Trophoblast cell (in vitro differentiated cells and primary cell): Measurements from ENCODE around the gene ADIRF.

Experiments used
- DNase-seq, 2 donors: peaks; one replicate each; pipeline ENCODE4 v3.0.0-alpha.2; 2016
- H2AFZ ChIP-seq: 2 replicates; pipeline ENCODE4 v1.6.1; 2013; ENCODE audit warnings: low read length, moderate library complexity, mild to moderate bottlenecking; ENCODE audit not compliant: insufficient read depth, poor library complexity
- H2AK5ac ChIP-seq: 2 replicates; pipeline ENCODE4 v1.6.1; 2013; ENCODE audit warnings: mild to moderate bottlenecking, low read length
- H2BK120ac ChIP-seq: 2 replicates; pipeline ENCODE4 v1.6.1; 2013; ENCODE audit warnings: low read length, mild to moderate bottlenecking, moderate library complexity; ENCODE audit not compliant: insufficient read depth, poor library complexity
- H2BK12ac ChIP-seq: 2 replicates; pipeline ENCODE4 v1.6.1; 2013; ENCODE audit warnings: mild to moderate bottlenecking, low read length, moderate library complexity
- H2BK5ac ChIP-seq: 2 replicates; pipeline ENCODE4 v1.6.1; 2013; ENCODE audit warnings: low read length, low read depth, moderate library complexity, mild to moderate bottlenecking; ENCODE audit not compliant: poor library complexity
- H3K14ac ChIP-seq: 2 replicates; pipeline ENCODE4 v1.6.1; 2013; ENCODE audit warnings: mild to moderate bottlenecking, low read length
- H3K18ac ChIP-seq: 2 replicates; pipeline ENCODE4 v1.6.1; 2013; ENCODE audit warnings: mild to moderate bottlenecking, low read length
- H3K23ac ChIP-seq: 2 replicates; pipeline ENCODE4 v1.6.1; 2013; ENCODE audit warnings: low read length
- H3K27ac ChIP-seq: 2 replicates; pipeline ENCODE4 v1.5.1; 2013; ENCODE audit warnings: low read depth, mild to moderate bottlenecking, inconsistent platforms, low read length, moderate library complexity
- H3K27me3 ChIP-seq: 2 replicates; pipeline ENCODE4 v1.6.1; 2013; ENCODE audit warnings: inconsistent platforms, mild to moderate bottlenecking, low read length, moderate library complexity; ENCODE audit not compliant: insufficient read depth
- H3K36me3 ChIP-seq, 2 experiments: 1 replicate in 1 of 2; 2 replicates in 1 of 2; pipeline ENCODE4 v1.6.1; 2013; ENCODE audit warnings: low read length in 2 of 2, mild to moderate bottlenecking in 2 of 2, moderate library complexity in 1 of 2; ENCODE audit not compliant: insufficient read depth in 2 of 2, control insufficient read depth in 1 of 2
- H3K4ac ChIP-seq: 2 replicates; pipeline ENCODE4 v1.6.1; 2013; ENCODE audit warnings: low read depth, mild to moderate bottlenecking, low read length, moderate library complexity
- H3K4me1 ChIP-seq, 2 experiments: 1 replicate in 1 of 2; 2 replicates in 1 of 2; pipeline ENCODE4 v1.6.1; 2013; ENCODE audit warnings: low read length in 2 of 2, mild to moderate bottlenecking in 2 of 2, moderate library complexity in 1 of 2; ENCODE audit not compliant: insufficient read depth in 2 of 2, control insufficient read depth in 1 of 2
- H3K4me2 ChIP-seq: 2 replicates; pipeline ENCODE4 v1.6.1; 2013; ENCODE audit warnings: inconsistent platforms, mild to moderate bottlenecking, low read length, moderate library complexity
- H3K4me3 ChIP-seq: 2 replicates; pipeline ENCODE4 v1.5.1; 2013; ENCODE audit warnings: mild to moderate bottlenecking, low read depth, low read length, inconsistent platforms
- H3K79me1 ChIP-seq: one replicate; pipeline ENCODE4 v1.6.1; 2013; ENCODE audit warnings: low read length
- H3K79me2 ChIP-seq: 2 replicates; pipeline ENCODE4 v1.6.1; 2013; ENCODE audit warnings: low read length, mild to moderate bottlenecking; ENCODE audit not compliant: control insufficient read depth, insufficient read depth, poor library complexity
- H3K9ac ChIP-seq: 2 replicates; pipeline ENCODE4 v1.6.1; 2013; ENCODE audit warnings: mild to moderate bottlenecking, low read length
- H3K9me3 ChIP-seq: 2 replicates; pipeline ENCODE4 v1.6.1; 2013; ENCODE audit warnings: low read depth, mild to moderate bottlenecking, control low read depth, inconsistent platforms, low read length; ENCODE audit not compliant: insufficient read depth
- H4K12ac ChIP-seq: 2 replicates; pipeline ENCODE4 v1.6.1; 2013; ENCODE audit warnings: low read depth, mild to moderate bottlenecking, low read length, moderate library complexity
- H4K8ac ChIP-seq: 2 replicates; pipeline ENCODE4 v1.6.1; 2013; ENCODE audit warnings: low read depth, mild to moderate bottlenecking, low read length, moderate library complexity
- H4K91ac ChIP-seq: one replicate; pipeline ENCODE4 v1.6.1; 2013; ENCODE audit warnings: low read depth, mild to moderate bottlenecking, low read length, moderate library complexity
- WGBS: extraction: QIAGEN DNeasy Blood & Tissue Kit; methylation state at CpG from one replicate; pipeline ENCODE4 v1.1.7; 2013; ENCODE audit warnings: missing lambda C conversion rate; ENCODE audit not compliant: insufficient read length, insufficient coverage; ENCODE audit errors: extremely low coverage; 5-methylcytosine and 5-hydroxymethylcytosine counted together

Gene ADIRF

DNA sequence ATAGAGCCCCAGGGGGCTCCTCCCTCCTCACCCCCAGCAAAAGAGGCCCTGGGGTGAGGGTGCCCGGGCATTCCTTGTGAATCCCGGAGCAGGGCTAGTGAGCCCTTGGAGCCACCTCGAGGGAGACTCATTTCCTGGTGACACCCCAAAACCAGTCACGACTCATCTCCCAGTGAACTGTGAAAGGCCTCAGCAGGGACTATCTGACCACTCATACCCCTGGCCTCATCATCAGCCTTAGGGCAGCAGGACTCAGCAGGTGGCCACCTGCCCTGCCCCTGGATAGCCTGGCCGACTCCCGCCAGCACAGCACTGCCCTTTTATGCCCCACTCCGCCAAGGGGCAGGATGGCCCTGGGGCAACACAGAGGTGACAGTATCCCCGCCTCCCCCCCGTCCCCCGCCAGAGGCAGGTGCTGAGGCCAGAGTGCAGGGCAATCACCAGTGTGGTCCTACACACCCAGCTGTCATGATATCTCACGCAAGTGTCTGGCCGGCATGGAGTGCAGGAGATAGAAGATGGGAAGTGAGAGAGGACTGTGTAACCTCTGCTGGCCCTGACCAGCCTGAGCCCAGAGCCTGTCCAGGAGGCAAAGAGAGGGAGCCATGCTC, 6.7 kb upstream of the ADIRF start:
- Histone ChIP-seq H3K9ac (no peak overlapping the region), H3K79me1 (peaks cover 5% of the 10 kb centered on the region), H3K27me3 (no peaks in the 10 kb centered on the region), H4K8ac (no peak overlapping the region), H3K9me3 (peaks cover 6% of the 10 kb centered on the region), H3K4me3 (no peak overlapping the region), H3K18ac (no peak overlapping the region), H3K27ac (no peak overlapping the region), H3K23ac (no peak overlapping the region), H2AK5ac (no peak overlapping the region), H2BK12ac (no peak overlapping the region), H2BK5ac (no peak overlapping the region), H4K91ac (no peak overlapping the region), H3K4ac (no peak overlapping the region), H3K36me3 (no peaks in the 10 kb centered on the region), H2AFZ (no peak overlapping the region), H3K4me2 (no peak overlapping the region), H2BK120ac (no peak overlapping the region), H3K79me2 (no peaks in the 10 kb centered on the region), H3K14ac (no peak overlapping the region), H4K12ac (no peak overlapping the region), H3K4me1 (peaks cover 16 to 31% of the 10 kb centered on the region in 2 experiments)
- no peak for DNase-seq
- no CpG with 5 or more reads among the region's 12 CpGs for WGBS

DNA sequence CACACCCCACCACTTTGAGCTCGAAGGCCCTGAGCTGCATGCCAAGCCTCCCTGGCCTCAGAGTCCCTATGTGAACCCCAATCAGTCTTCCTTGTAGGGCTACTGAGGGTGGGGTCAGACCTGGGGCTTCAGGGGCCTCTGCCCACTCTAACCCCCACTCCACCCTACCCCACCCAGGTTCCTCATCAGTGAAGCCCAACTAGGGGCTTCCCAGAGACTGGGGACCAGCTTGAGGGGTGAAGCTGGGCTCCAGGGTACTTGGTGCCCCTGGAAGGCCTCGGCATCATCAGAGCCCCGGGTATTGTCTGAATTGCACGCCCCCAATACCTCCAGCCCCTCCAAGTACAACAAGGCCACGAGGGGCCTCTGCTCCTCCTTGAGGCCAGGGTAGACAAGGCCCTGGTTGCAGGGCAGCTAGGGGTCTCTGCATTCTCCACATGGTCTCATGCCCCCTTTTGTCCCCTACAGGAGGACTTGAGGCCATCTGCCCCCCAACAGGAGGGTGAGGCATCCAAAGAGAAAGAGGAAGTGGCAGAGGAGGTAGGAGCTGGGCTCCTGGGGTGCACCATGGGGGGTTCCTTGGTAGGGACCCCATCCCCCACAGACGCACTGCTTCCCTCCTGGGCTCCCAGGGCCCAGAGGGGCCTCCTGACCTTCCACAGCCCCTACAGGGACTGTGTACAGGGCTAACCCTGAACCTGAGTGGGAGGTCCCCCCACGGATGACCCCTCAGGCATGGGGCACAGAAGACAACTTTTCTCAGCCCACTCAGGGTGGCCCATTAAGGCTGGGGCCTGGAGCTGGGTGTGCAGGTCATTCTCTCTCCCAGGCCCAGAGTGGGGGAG, 5.9 kb upstream of the ADIRF start:
- H3K14ac ChIP-seq, result no peak overlapping the region
- H2BK5ac ChIP-seq, result no peak overlapping the region
- no peak overlapping the region for H4K8ac ChIP-seq
- no peak overlapping the region for H3K9ac ChIP-seq
- no peak overlapping the region for H2AFZ ChIP-seq
- no peak overlapping the region for H3K4ac ChIP-seq
- H3K27me3 ChIP-seq, result no peaks in the 10 kb centered on the region
- no peak for DNase-seq
- H3K4me1 ChIP-seq, result peaks cover 16 to 31% of the 10 kb centered on the region in 2 experiments
- no peak overlapping the region for H3K18ac ChIP-seq
- H4K91ac ChIP-seq, result no peak overlapping the region
- no CpG with 5 or more reads among the region's 7 CpGs for WGBS
- H3K36me3 ChIP-seq, result no peaks in the 10 kb centered on the region
- no peak overlapping the region for H3K27ac ChIP-seq
- H4K12ac ChIP-seq, result no peak overlapping the region
- no peak overlapping the region for H3K4me3 ChIP-seq
- H3K79me1 ChIP-seq, result peaks cover 5% of the 10 kb centered on the region
- H3K79me2 ChIP-seq, result no peaks in the 10 kb centered on the region
- no peak overlapping the region for H2AK5ac ChIP-seq
- H3K23ac ChIP-seq, result no peak overlapping the region
- H2BK120ac ChIP-seq, result no peak overlapping the region
- no peak overlapping the region for H3K4me2 ChIP-seq
- H2BK12ac ChIP-seq, result no peak overlapping the region
- peaks cover 6% of the 10 kb centered on the region for H3K9me3 ChIP-seq

DNA sequence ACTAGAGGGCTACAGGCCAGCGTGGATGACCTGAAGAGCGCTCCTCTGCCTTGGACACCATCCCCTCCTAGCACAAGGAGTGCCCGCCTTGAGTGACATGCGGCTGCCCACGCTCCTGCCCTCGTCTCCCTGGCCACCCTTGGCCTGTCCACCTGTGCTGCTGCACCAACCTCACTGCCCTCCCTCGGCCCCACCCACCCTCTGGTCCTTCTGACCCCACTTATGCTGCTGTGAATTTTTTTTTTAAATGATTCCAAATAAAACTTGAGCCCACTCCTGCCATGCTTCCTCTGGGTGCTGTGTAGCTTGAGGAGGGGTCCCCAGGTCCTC, 5.3 kb upstream of the ADIRF start:
- WGBS, result no CpG with 5 or more reads among the region's 7 CpGs
- no peak overlapping the region for H2AFZ ChIP-seq
- H3K79me1 ChIP-seq, result peaks cover 5% of the 10 kb centered on the region
- H4K8ac ChIP-seq, result no peak overlapping the region
- no peaks in the 10 kb centered on the region for H3K27me3 ChIP-seq
- DNase-seq, result no peak
- no peak overlapping the region for H2BK12ac ChIP-seq
- H3K4me2 ChIP-seq, result no peak overlapping the region
- no peak overlapping the region for H3K27ac ChIP-seq
- H4K91ac ChIP-seq, result no peak overlapping the region
- H3K4me3 ChIP-seq, result no peak overlapping the region
- H3K79me2 ChIP-seq, result no peaks in the 10 kb centered on the region
- H2BK5ac ChIP-seq, result no peak overlapping the region
- H3K4ac ChIP-seq, result no peak overlapping the region
- H4K12ac ChIP-seq, result no peak overlapping the region
- H3K18ac ChIP-seq, result no peak overlapping the region
- no peak overlapping the region for H2AK5ac ChIP-seq
- H2BK120ac ChIP-seq, result no peak overlapping the region
- no peak overlapping the region for H3K9ac ChIP-seq
- H3K36me3 ChIP-seq, result no peaks in the 10 kb centered on the region
- H3K9me3 ChIP-seq, result peaks cover 6% of the 10 kb centered on the region
- no peak overlapping the region for H3K14ac ChIP-seq
- H3K23ac ChIP-seq, result no peak overlapping the region
- peaks cover 16 to 27% of the 10 kb centered on the region in 2 experiments for H3K4me1 ChIP-seq

DNA sequence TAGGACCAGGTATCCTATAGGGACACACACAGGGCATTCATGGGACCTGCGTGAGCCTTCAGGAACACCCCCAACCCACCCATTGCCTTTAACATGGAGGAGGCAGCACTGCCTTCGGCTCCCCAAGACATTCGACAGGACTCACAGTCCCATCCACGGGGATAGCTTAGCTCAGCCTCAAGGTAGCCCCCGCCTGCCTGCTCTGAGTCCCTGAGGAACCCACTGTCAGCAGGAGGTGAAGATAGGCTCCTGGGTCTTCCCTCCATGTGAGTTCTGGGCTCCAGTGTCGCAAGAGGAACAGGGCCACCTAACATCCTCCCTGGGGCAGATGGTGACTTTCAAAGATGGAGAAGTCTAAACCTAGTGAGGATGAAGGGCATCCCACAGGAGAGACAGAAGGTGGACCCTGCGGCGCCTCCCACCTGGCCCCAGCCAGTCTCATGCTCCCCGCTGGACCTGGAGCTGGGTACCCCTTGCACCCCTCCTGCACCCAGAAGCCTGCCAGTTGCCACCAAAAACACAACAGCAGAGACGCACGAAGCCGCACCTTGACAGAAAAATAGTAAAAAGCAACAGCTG, 4.9 kb upstream of the ADIRF start:
- Histone ChIP-seq H3K9ac (no peak overlapping the region), H3K4ac (no peak overlapping the region), H2BK5ac (no peak overlapping the region), H3K4me3 (no peak overlapping the region), H3K79me1 (peaks cover 3% of the 10 kb centered on the region), H4K12ac (no peak overlapping the region), H3K18ac (no peak overlapping the region), H2AK5ac (no peak overlapping the region), H2AFZ (no peak overlapping the region), H2BK12ac (no peak overlapping the region), H4K8ac (no peak overlapping the region), H3K79me2 (no peaks in the 10 kb centered on the region), H4K91ac (no peak overlapping the region), H3K27me3 (no peaks in the 10 kb centered on the region), H3K27ac (no peak overlapping the region), H3K36me3 (no peaks in the 10 kb centered on the region), H3K23ac (no peak overlapping the region), H2BK120ac (no peak overlapping the region), H3K14ac (no peak overlapping the region), H3K4me2 (no peak overlapping the region), H3K9me3 (peaks cover 6% of the 10 kb centered on the region), H3K4me1 (peaks cover 13 to 23% of the 10 kb centered on the region in 2 experiments)
- DNase-seq, result no peak
- WGBS, result no CpG with 5 or more reads among the region's 12 CpGs
